HepG2 (cell line): ENCODE data around the gene ROM1. TPM values are rescaled to one million over a fixed set of nuclear protein-coding genes. Genes with fewer than 3 reads are reported as not detected.

ENCODE experiments used
- CHD2 ChIP-seq: IDR thresholded peaks from 2 replicates; pipeline ENCODE4 v1.6.1; 2011; ENCODE audit warnings: low read depth, low read length, improper control_type of control experiment
- FOXP4 ChIP-seq: sonication (generic); formaldehyde crosslinking; IDR thresholded peaks from 2 replicates; pipeline ENCODE4 v1.4.0; 2020; ENCODE audit warnings: missing genetic modification reagents
- GATAD1 ChIP-seq: IDR thresholded peaks from 2 replicates; pipeline ENCODE4 v1.6.1; 2016; ENCODE audit warnings: missing genetic modification reagents, missing compliant biosample characterization
- HOXA7 ChIP-seq: sonication (generic); formaldehyde crosslinking; IDR thresholded peaks from 2 replicates; pipeline ENCODE4 v1.8.1; 2022; ENCODE audit warnings: mild to moderate bottlenecking, missing genetic modification reagents, moderate library complexity
- NFE2L1 ChIP-seq: sonication (generic); formaldehyde crosslinking; IDR thresholded peaks from 2 replicates; pipeline ENCODE4 v1.4.0; 2020; ENCODE audit warnings: missing genetic modification reagents, mild to moderate bottlenecking, borderline replicate concordance
- NR1H2 ChIP-seq: sonication (generic); formaldehyde crosslinking; IDR thresholded peaks from 2 replicates; pipeline ENCODE4 v1.8.1; 2022; ENCODE audit warnings: low read depth, missing genetic modification reagents, borderline replicate concordance
- NR2F2 ChIP-seq: IDR thresholded peaks from 2 replicates; pipeline ENCODE4 v1.6.1; 2012; ENCODE audit warnings: low read depth, inconsistent platforms, borderline replicate concordance
- POLR2A ChIP-seq, 2 experiments: IDR thresholded peaks; 2 replicates each; pipeline ENCODE4 v1.6.1; 2011; ENCODE audit warnings: low read depth in 2 of 2, low read length in 2 of 2, mild to moderate bottlenecking in 1 of 2, moderate library complexity in 1 of 2; ENCODE audit not compliant: insufficient read depth in 1 of 2
- PPARG ChIP-seq: conservative IDR thresholded peaks from 2 replicates; pipeline ENCODE4 v1.6.1; 2016; ENCODE audit warnings: missing biosample characterization, missing genetic modification reagents
- RBM22 ChIP-seq: fragments of 200-400 bp; formaldehyde crosslinking; optimal IDR thresholded peaks from 2 replicates; pipeline ENCODE3; 2017; ENCODE audit warnings: mild to moderate bottlenecking, low read length, moderate library complexity
- RNF219 ChIP-seq: sonication (generic); formaldehyde crosslinking; IDR thresholded peaks from 2 replicates; pipeline ENCODE4 v1.5.0; 2020; ENCODE audit warnings: mild to moderate bottlenecking, missing genetic modification reagents
- SMAD1 ChIP-seq: sonication (generic); formaldehyde crosslinking; IDR thresholded peaks from 2 replicates; pipeline ENCODE4 v1.4.0; 2020; ENCODE audit warnings: missing genetic modification reagents, low read depth, mild to moderate bottlenecking, borderline replicate concordance
- ZBTB34 ChIP-seq: sonication (generic); formaldehyde crosslinking; IDR thresholded peaks from 2 replicates; pipeline ENCODE4 v1.8.0; 2022; ENCODE audit warnings: mild to moderate bottlenecking, missing genetic modification reagents
- ZFP41 ChIP-seq: sonication (generic); formaldehyde crosslinking; IDR thresholded peaks from 2 replicates; pipeline ENCODE4 v1.4.0; 2020; ENCODE audit warnings: mild to moderate bottlenecking, missing genetic modification reagents, borderline replicate concordance
- ZFP90 ChIP-seq: sonication (generic); formaldehyde crosslinking; IDR thresholded peaks from 2 replicates; pipeline ENCODE4 v1.8.0; 2022; ENCODE audit warnings: missing genetic modification reagents, mild to moderate bottlenecking, inconsistent platforms, borderline replicate concordance
- ZNF12 ChIP-seq: sonication (generic); formaldehyde crosslinking; IDR thresholded peaks from 2 replicates; pipeline ENCODE4 v1.5.0; 2020; ENCODE audit warnings: missing genetic modification reagents
- ZNF468 ChIP-seq: sonication (generic); formaldehyde crosslinking; IDR thresholded peaks from 2 replicates; pipeline ENCODE4 v1.8.0; 2022; ENCODE audit warnings: mild to moderate bottlenecking, moderate library complexity, missing genetic modification reagents
- ZNF780A ChIP-seq: sonication (generic); formaldehyde crosslinking; IDR thresholded peaks from 2 replicates; pipeline ENCODE4 v1.8.0; 2022; ENCODE audit warnings: mild to moderate bottlenecking, missing genetic modification reagents, moderate library complexity
- polyA plus RNA-seq, 8 experiments: library from polyadenylated mRNA; depleted of rRNA in 3 of 8; stranded (reverse) in 7 of 8; unstranded in 1 of 8; fragments of >200 nt; fragmentation: Illumina TruSeq in 4 of 8; extraction: Trizol in 4 of 8; gene quantifications; 2 replicates each; pipeline versions ENCODE4 v1.2.1 to v1.2.3, GENCODE V29; 2011 to 2016; ENCODE audit warnings: low read depth in 4 of 8, missing spikeins in 1 of 8, mixed read lengths in 1 of 8; ENCODE audit not compliant: insufficient read depth in 1 of 8
- total RNA-seq, 5 experiments: library from RNA; depleted of rRNA; stranded (reverse); fragments of >200 nt; fragmentation: Illumina TruSeq; extraction: Trizol; gene quantifications; 2 replicates each; pipeline ENCODE4 v1.2.3, GENCODE V29; 2016; ENCODE audit warnings: low read depth in 1 of 5

ROM1 gene
- total and polyA plus RNA-seq, 2 of the 13 experiments (the other 11 are each of a cell fraction or from before 2014, with no cell fraction given), result 1.2 to 2.4 TPM

- TF ChIP-seq ZFP90 (CRISPR knock-in tag), result no peak; the same call in 1 of the 2 replicates
- 0 out of 2 replicates have a peak, but pooled peaks have one; percentile 7 for TF ChIP-seq FOXP4 (CRISPR knock-in tag)
- TF ChIP-seq PPARG (CRISPR knock-in tag), result no peak; the same call in 1 of the 2 replicates
- peak; percentile 87 for TF ChIP-seq CHD2
- no peak for TF ChIP-seq ZNF12 (CRISPR knock-in tag)
- no peak for TF ChIP-seq ZNF780A (CRISPR knock-in tag)
- no peak for TF ChIP-seq RNF219 (CRISPR knock-in tag)
- TF ChIP-seq NR1H2 (CRISPR knock-in tag), result no peak
- TF ChIP-seq NFE2L1, result no peak
- peak; percentile 89 to 91 for TF ChIP-seq POLR2A (IDR thresholded peaks at IDR 0.05; ENCODE audit: insufficient read depth in 1 of 2, low read depth in 2 of 2, low read length in 2 of 2)
- peak; percentile 82 for TF ChIP-seq GATAD1
- no peak for TF ChIP-seq ZBTB34 (CRISPR knock-in tag)
- no peak for TF ChIP-seq ZNF468 (CRISPR knock-in tag)
- TF ChIP-seq ZFP41 (CRISPR knock-in tag), result no peak
- no peak for TF ChIP-seq RBM22
- peak; percentile 70; the same call in 1 of the 2 replicates for TF ChIP-seq SMAD1 (CRISPR knock-in tag)
- no peak for TF ChIP-seq HOXA7
- 0 out of 2 replicates have a peak, but pooled peaks have one; percentile 19 for TF ChIP-seq NR2F2
These were observed 39.3 kb upstream of the ROM1 start, which contains the start of gene EEF1G (continued) for GRCh38 chr11:62573592-62574362.
